H1 (cell line): Measurements from ENCODE around the gene DNA2. TPM values are rescaled to one million over a fixed set of nuclear protein-coding genes. Genes with fewer than 3 reads are reported as not detected.

Experiments used
- CTCF ChIA-PET: fragments of 300-600 bp; sonication (Branson Sonifier 250); formaldehyde crosslinking; loops from one replicate; lab custom pipeline; 2021; ENCODE audit not compliant: partially characterized antibody; lab: Charles Lee
- POLR2A ChIA-PET: fragments of 300-600 bp; sonication (Branson Sonifier 250); formaldehyde crosslinking; loops from one replicate; lab custom pipeline; 2021; ENCODE audit warnings: inconsistent platforms; ENCODE audit not compliant: partially characterized antibody; lab: Charles Lee
- DNase-seq, 2 experiments: peaks; one replicate each; pipeline versions ENCODE4 v3.0.0 to v3.0.0-alpha.2; 2010 to 2022; ENCODE audit warnings: low spot score in 2 of 2, low read depth in 1 of 2, mixed read lengths in 1 of 2
- FAIRE-seq: peaks from 2 replicates; lab custom pipeline; 2011; peaks lifted over from hg19 to GRCh38; lab: Jason Lieb, UNC
- H2AFZ ChIP-seq: 2 replicates; pipeline ENCODE4 v1.8.1; 2012; ENCODE audit warnings: low read length, inconsistent platforms
- H2AK5ac ChIP-seq: 2 replicates; pipeline ENCODE4 v1.6.1; 2013; ENCODE audit warnings: low read depth, low read length
- H2BK120ac ChIP-seq: replicated peaks from 2 replicates; pipeline ENCODE3; 2013; ENCODE audit warnings: low read depth, low read length, inconsistent platforms
- H2BK12ac ChIP-seq: 2 replicates; pipeline ENCODE4 v1.6.1; 2013; ENCODE audit warnings: low read depth, low read length
- H2BK15ac ChIP-seq: 2 replicates; pipeline ENCODE4 v1.6.1; 2013; ENCODE audit warnings: low read length
- H2BK20ac ChIP-seq: 2 replicates; pipeline ENCODE4 v1.6.1; 2013; ENCODE audit warnings: low read length
- H2BK5ac ChIP-seq: 2 replicates; pipeline ENCODE4 v1.6.1; 2013; ENCODE audit warnings: low read depth, low read length
- H3K14ac ChIP-seq: 2 replicates; pipeline ENCODE4 v1.6.1; 2013; ENCODE audit warnings: inconsistent platforms; ENCODE audit not compliant: insufficient read length
- H3K18ac ChIP-seq: 2 replicates; pipeline ENCODE4 v1.6.1; 2013; ENCODE audit warnings: low read length; ENCODE audit errors: extremely low read depth
- H3K23ac ChIP-seq: 2 replicates; pipeline ENCODE4 v1.6.1; 2013; ENCODE audit warnings: inconsistent platforms; ENCODE audit not compliant: insufficient read length
- H3K23me2 ChIP-seq: 2 replicates; pipeline ENCODE4 v1.6.1; 2013; ENCODE audit warnings: low read depth, low read length
- H3K27ac ChIP-seq: 2 replicates; pipeline ENCODE4 v1.6.1; 2011; ENCODE audit warnings: low read depth, low read length, inconsistent platforms
- H3K27me3 ChIP-seq, 4 experiments: replicated peaks in 1 of 4; 1 replicate in 1 of 4; 2 replicates in 3 of 4; pipeline versions ENCODE4 v1.6.1 to v1.8.1; 2011 to 2013; ENCODE audit warnings: low read length in 3 of 4, mild to moderate bottlenecking in 3 of 4, inconsistent platforms in 2 of 4, mixed read lengths in 2 of 4, moderate library complexity in 1 of 4; ENCODE audit not compliant: control insufficient read depth in 3 of 4, insufficient read depth in 3 of 4; ENCODE audit errors: extremely low read depth in 1 of 4
- H3K36me3 ChIP-seq, 4 experiments: 2 replicates each; pipeline versions ENCODE4 v1.6.1 to v1.8.1; 2011 to 2013; ENCODE audit warnings: mild to moderate bottlenecking in 4 of 4, low read length in 3 of 4, moderate library complexity in 2 of 4, control low read depth in 1 of 4, inconsistent platforms in 1 of 4; ENCODE audit not compliant: insufficient read depth in 4 of 4, control insufficient read depth in 2 of 4
- H3K4ac ChIP-seq: replicated peaks from 2 replicates; pipeline ENCODE3; 2013; ENCODE audit warnings: low read length, low read depth, mixed read lengths, inconsistent platforms; ENCODE audit not compliant: insufficient read length
- H3K4me1 ChIP-seq, 4 experiments: replicated peaks in 1 of 4; 1 replicate in 1 of 4; 2 replicates in 3 of 4; pipeline versions ENCODE4 v1.6.1 to v1.8.1; 2011 to 2013; ENCODE audit warnings: low read length in 3 of 4, inconsistent platforms in 2 of 4, mixed read lengths in 1 of 4; ENCODE audit not compliant: insufficient read depth in 4 of 4, control insufficient read depth in 3 of 4
- H3K4me2 ChIP-seq, 2 experiments: 2 replicates each; pipeline versions ENCODE4 v1.6.1 to v1.8.1; 2011 to 2013; ENCODE audit warnings: low read depth in 2 of 2, low read length in 2 of 2, control low read depth in 1 of 2, inconsistent platforms in 1 of 2, mild to moderate bottlenecking in 1 of 2; ENCODE audit not compliant: insufficient read depth in 1 of 2
- H3K4me3 ChIP-seq, 4 experiments: fragments of 200-600, 300-600 bp in 1 of 4; sonication (generic), shearing (Covaris generic), sonication (Bioruptor Twin) in 1 of 4; 2 replicates each; pipeline versions ENCODE4 v1.5.1 to v1.8.1; 2011 to 2016; ENCODE audit warnings: low read length in 4 of 4, low read depth in 3 of 4, control low read depth in 2 of 4, inconsistent platforms in 2 of 4, mild to moderate bottlenecking in 2 of 4, mixed read lengths in 1 of 4, moderate library complexity in 1 of 4; ENCODE audit not compliant: insufficient read depth in 2 of 4; ENCODE audit errors: extremely low read depth in 1 of 4
- H3K56ac ChIP-seq: replicated peaks from 2 replicates; pipeline ENCODE3; 2013; ENCODE audit warnings: low read depth, mild to moderate bottlenecking, mixed read lengths, low read length, inconsistent platforms; ENCODE audit not compliant: insufficient read length
- H3K79me1 ChIP-seq: 2 replicates; pipeline ENCODE4 v1.6.1; 2013; ENCODE audit warnings: low read depth, low read length, control low read depth
- H3K79me2 ChIP-seq, 2 experiments: 2 replicates each; pipeline versions ENCODE4 v1.6.1 to v1.8.1; 2012 to 2013; ENCODE audit warnings: low read length in 2 of 2, mild to moderate bottlenecking in 2 of 2, inconsistent platforms in 1 of 2; ENCODE audit not compliant: insufficient read depth in 2 of 2, control insufficient read depth in 1 of 2
- H3K9ac ChIP-seq, 4 experiments: replicated peaks in 1 of 4; 1 replicate in 1 of 4; 2 replicates in 3 of 4; pipeline versions ENCODE4 v1.6.1 to v1.8.1; 2011 to 2013; ENCODE audit warnings: low read depth in 3 of 4, low read length in 3 of 4, control low read depth in 2 of 4, mild to moderate bottlenecking in 2 of 4, moderate library complexity in 2 of 4, inconsistent platforms in 1 of 4; ENCODE audit errors: extremely low read depth in 1 of 4
- H3K9me3 ChIP-seq, 2 experiments: 2 replicates each; pipeline versions ENCODE4 v1.6.1 to v1.8.1; 2012 to 2013; ENCODE audit warnings: mild to moderate bottlenecking in 2 of 2, moderate library complexity in 2 of 2, control low read depth in 1 of 2, inconsistent platforms in 1 of 2, low read depth in 1 of 2, low read length in 1 of 2, mixed read lengths in 1 of 2; ENCODE audit not compliant: insufficient read depth in 2 of 2
- H4K20me1 ChIP-seq, 2 experiments: replicated peaks in 1 of 2; 2 replicates each; pipeline versions ENCODE3 to v1.8.1; 2011 to 2013; ENCODE audit warnings: inconsistent platforms in 2 of 2, low read length in 2 of 2, mild to moderate bottlenecking in 1 of 2; ENCODE audit not compliant: insufficient read depth in 2 of 2, control insufficient read depth in 1 of 2
- H4K5ac ChIP-seq: 2 replicates; pipeline ENCODE4 v1.6.1; 2013; ENCODE audit warnings: low read length, low read depth, mixed read lengths, inconsistent platforms; ENCODE audit not compliant: insufficient read length
- H4K8ac ChIP-seq: 2 replicates; pipeline ENCODE4 v1.8.0; 2013; ENCODE audit warnings: mild to moderate bottlenecking, moderate library complexity, low read length, inconsistent platforms; ENCODE audit not compliant: insufficient read depth; ENCODE audit errors: extremely low read depth
- H4K91ac ChIP-seq: replicated peaks from 2 replicates; pipeline ENCODE3; 2013; ENCODE audit warnings: low read length, mixed read lengths, inconsistent platforms; ENCODE audit not compliant: insufficient read length
- BACH1 ChIP-seq: IDR thresholded peaks from 2 replicates; pipeline ENCODE4 v1.6.1; 2012; ENCODE audit warnings: low read length, improper control_type of control experiment
- CREB1 ChIP-seq: IDR thresholded peaks from 2 replicates; pipeline ENCODE4 v1.6.1; 2012; ENCODE audit warnings: inconsistent platforms
- KDM4A ChIP-seq: IDR thresholded peaks from one replicate; pipeline ENCODE4 v1.7.1; 2012; ENCODE audit warnings: low read depth, mild to moderate bottlenecking, moderate library complexity, low read length, inconsistent platforms; ENCODE audit not compliant: severe bottlenecking
- NANOG ChIP-seq: IDR thresholded peaks from 2 replicates; pipeline ENCODE4 v1.6.1; 2011; ENCODE audit warnings: low read length, low read depth, mild to moderate bottlenecking, inconsistent platforms; ENCODE audit not compliant: insufficient read depth, poor library complexity, severe bottlenecking
- POLR2AphosphoS5 ChIP-seq: IDR thresholded peaks from 2 replicates; pipeline ENCODE4 v1.6.1; 2011; ENCODE audit warnings: low read depth, low read length
- WGBS, 2 experiments: shearing (Covaris generic) in 1 of 2; methylation state at CpG; one replicate each; pipeline versions ENCODE4 v1.1.6 to v1.1.7; 2013 to 2015; ENCODE audit warnings: low lambda C conversion rate in 2 of 2, mixed read lengths in 2 of 2, inconsistent platforms in 1 of 2, low coverage in 1 of 2, missing lambda C conversion rate in 1 of 2; ENCODE audit not compliant: insufficient replicate concordance in 2 of 2, insufficient coverage in 1 of 2, insufficient read length in 1 of 2; ENCODE audit errors: extremely low coverage in 1 of 2, missing lambda C conversion rate in 1 of 2; 5-methylcytosine and 5-hydroxymethylcytosine counted together
- polyA plus RNA-seq, 7 experiments: library from polyadenylated mRNA; depleted of rRNA in 3 of 7; stranded (reverse) in 5 of 7; unstranded in 2 of 7; fragments of >200 nt in 5 of 7; fragments of 200-250 nt in 2 of 7; gene quantifications; 1 replicate in 5 of 7; 2 replicates in 1 of 7; 4 replicates in 1 of 7; pipeline versions ENCODE4 v1.2.1 to v1.2.3, GENCODE V29; 2011 to 2013; ENCODE audit warnings: missing spikeins in 2 of 7, mixed read lengths in 2 of 7
- total RNA-seq: library from RNA; stranded (reverse); fragmentation: NEBNext Ultra II Directional; extraction: Animal tissue kit (Norgen Biotek cat#: 25700); gene quantifications from 2 replicates; pipeline ENCODE4 v1.2.1, GENCODE V29; 2021
- TF ChIP-seq, protein P1 (sequence below): IDR thresholded peaks from 2 replicates; pipeline ENCODE4 v1.6.1; 2012; ENCODE audit warnings: low read length, inconsistent platforms

DNA2 gene
- total and polyA plus RNA-seq, 2 of the 8 experiments (the other 6 are each of a cell fraction or from before 2014, with no cell fraction given), result 16.0 to 57.9 TPM

DNA sequence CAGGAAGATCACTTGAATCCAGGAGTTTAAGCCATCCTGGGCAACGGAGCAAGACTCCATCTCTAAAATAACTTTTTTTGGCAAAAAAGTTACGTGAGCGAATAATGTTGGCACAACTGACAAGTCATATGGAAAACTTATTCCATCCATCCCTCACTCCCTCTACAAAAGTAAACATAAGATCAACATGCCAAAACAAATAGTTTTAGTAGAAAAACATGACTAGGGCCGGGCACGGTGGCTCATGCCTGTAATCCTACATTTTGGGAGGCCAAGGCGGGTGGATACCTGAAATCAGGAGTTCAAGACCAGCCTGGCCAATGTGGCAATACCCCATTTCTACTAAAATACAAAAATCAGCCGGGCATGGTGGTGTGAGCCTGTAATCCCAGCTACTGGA lies 29.9 kb upstream of the DNA2 start:
- CTCF ChIA-PET, result no interaction called here
- no peak overlapping the region for H3K23ac ChIP-seq
- no peak overlapping the region for H4K91ac ChIP-seq
- H2AFZ ChIP-seq, result no peak overlapping the region
- no peak overlapping the region for H3K14ac ChIP-seq
- no peak overlapping the region for H2BK5ac ChIP-seq
- H3K9ac ChIP-seq, result no peak overlapping the region
- H3K56ac ChIP-seq, result no peak overlapping the region
- peaks cover 0 to 4% (median under 1%) of the 10 kb centered on the region in 4 experiments; a peak in 3 of 7 replicates for H3K4me1 ChIP-seq
- POLR2A ChIA-PET, result interaction anchor here (0.6 to 0.8 kb wide), 2 partner anchors 158 to 458 kb away, joined by 3 read pairs; no protein-coding TSS in a partner anchor
- H3K27ac ChIP-seq, result no peak overlapping the region
- no peak overlapping the region for H2BK15ac ChIP-seq
- no peaks in the 10 kb centered on the region for H3K79me2 ChIP-seq
- no peak overlapping the region for H3K4me3 ChIP-seq
- H3K4ac ChIP-seq, result no peak overlapping the region
- H4K8ac ChIP-seq, result no peak overlapping the region
- FAIRE-seq (no peak), DNase-seq (no peak)
- no peak overlapping the region for H3K18ac ChIP-seq
- H3K9me3 ChIP-seq, result no peaks in the 10 kb centered on the region
- no peak overlapping the region for H4K5ac ChIP-seq
- no peak overlapping the region for H2BK120ac ChIP-seq
- no peak overlapping the region for H2AK5ac ChIP-seq
- H3K79me1 ChIP-seq, result no peaks in the 10 kb centered on the region
- H2BK12ac ChIP-seq, result no peak overlapping the region
- no peak overlapping the region for H2BK20ac ChIP-seq
- TF ChIP-seq NANOG (no peak), CREB1 (no peak), BACH1 (no peak), KDM4A (no peak), POLR2AphosphoS5 (no peak)
- TF ChIP-seq, protein P1, sequence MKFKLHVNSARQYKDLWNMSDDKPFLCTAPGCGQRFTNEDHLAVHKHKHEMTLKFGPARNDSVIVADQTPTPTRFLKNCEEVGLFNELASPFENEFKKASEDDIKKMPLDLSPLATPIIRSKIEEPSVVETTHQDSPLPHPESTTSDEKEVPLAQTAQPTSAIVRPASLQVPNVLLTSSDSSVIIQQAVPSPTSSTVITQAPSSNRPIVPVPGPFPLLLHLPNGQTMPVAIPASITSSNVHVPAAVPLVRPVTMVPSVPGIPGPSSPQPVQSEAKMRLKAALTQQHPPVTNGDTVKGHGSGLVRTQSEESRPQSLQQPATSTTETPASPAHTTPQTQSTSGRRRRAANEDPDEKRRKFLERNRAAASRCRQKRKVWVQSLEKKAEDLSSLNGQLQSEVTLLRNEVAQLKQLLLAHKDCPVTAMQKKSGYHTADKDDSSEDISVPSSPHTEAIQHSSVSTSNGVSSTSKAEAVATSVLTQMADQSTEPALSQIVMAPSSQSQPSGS, result no peak
- no peaks in the 10 kb centered on the region; a peak in 2 of 8 replicates for H3K36me3 ChIP-seq
- H3K27me3 ChIP-seq, result no peaks in the 10 kb centered on the region
- H4K20me1 ChIP-seq, result no peaks in the 10 kb centered on the region
- H3K23me2 ChIP-seq, result no peaks in the 10 kb centered on the region
- 94% methylated on average over 7 of the region's 7 CpGs; no CpG with 5 or more reads in 1 of the 2 experiments for WGBS, 2 experiments
- H3K4me2 ChIP-seq, result no peak overlapping the region
